Natural killer cell treated with Interleukin-12 subunit alpha and Interleukin-12 subunit beta and Interleukin-15 and Interleukin-18, amount 100 ng/mL, for 72 hours (primary cell): Measurements from ENCODE around the gene MISFA. TPM values are rescaled to one million over a fixed set of nuclear protein-coding genes. Genes with fewer than 3 reads are reported as not detected.
A peak's percentile ranks its signal among the peaks of the same experiment; 100 is the strongest.

ENCODE experiments used
- ATAC-seq, 2 donors: fragments of 150-1000 bp; cut with Tn5 transposase in 1 of 2; sonication (Bioruptor Pico), chemical (Tn5 transposase) in 1 of 2; 2 replicates each; pipeline ENCODE4 v1.10.0; 2021
- DNase-seq: peaks from one replicate; pipeline ENCODE4 v3.0.0; 2022; ENCODE audit warnings: low spot score
- H3K27ac Mint-ChIP-seq, 2 donors: 1 replicate in 1 of 2; 2 replicates in 1 of 2; pipeline ENCODE4 v1.8.0; 2022; ENCODE audit warnings: mixed read lengths in 2 of 2, mild to moderate bottlenecking in 1 of 2, moderate library complexity in 1 of 2
- H3K27me3 Mint-ChIP-seq, 2 donors: 1 replicate in 1 of 2; 2 replicates in 1 of 2; pipeline ENCODE4 v1.8.0; 2022; ENCODE audit warnings: mixed read lengths in 2 of 2
- H3K36me3 Mint-ChIP-seq: one replicate; pipeline ENCODE4 v1.8.0; 2022; ENCODE audit warnings: mixed read lengths
- H3K4me1 Mint-ChIP-seq, 2 donors: 1 replicate in 1 of 2; 2 replicates in 1 of 2; pipeline ENCODE4 v1.8.0; 2022; ENCODE audit warnings: low read depth in 2 of 2, mixed read lengths in 2 of 2, mild to moderate bottlenecking in 1 of 2
- H3K4me3 Mint-ChIP-seq: one replicate; pipeline ENCODE4 v1.8.0; 2022; ENCODE audit warnings: mixed read lengths
- H3K9me3 Mint-ChIP-seq: 2 replicates; pipeline ENCODE4 v1.8.0; 2022; ENCODE audit warnings: mixed read lengths
- total RNA-seq, 2 donors: library from RNA; stranded (reverse); gene quantifications; one replicate each; pipeline ENCODE4 v1.2.3, GENCODE V29; 2022

The MISFA gene
- total RNA-seq, 2 donors from 2014 or later = 3.2 to 3.3 TPM

GRCh38 chr11:18594999-18595749, 4.4 kb upstream of the MISFA start:
- no peaks in the 10 kb centered on the region for H3K27me3 Mint-ChIP-seq
- peaks cover 0 to 13% of the 10 kb centered on the region in 2 donors for H3K4me1 Mint-ChIP-seq
- H3K9me3 Mint-ChIP-seq = no peaks in the 10 kb centered on the region
- no peak overlapping the region for H3K27ac Mint-ChIP-seq
- DNase-seq (no peak), ATAC-seq (no peak)
- H3K4me3 Mint-ChIP-seq = no peak overlapping the region
- no peaks in the 10 kb centered on the region for H3K36me3 Mint-ChIP-seq

GRCh38 chr11:18600915-18601569, 1.5 kb downstream of the MISFA start:
- Mint-ChIP-seq H3K27me3 (no peaks in the 10 kb centered on the region), H3K4me3 (no peak overlapping the region), H3K9me3 (no peaks in the 10 kb centered on the region), H3K27ac (no peak overlapping the region), H3K36me3 (no peaks in the 10 kb centered on the region), H3K4me1 (peaks cover 0 to 8% of the 10 kb centered on the region in 2 donors)
- DNase-seq (no peak), ATAC-seq (no peak)

GRCh38 chr11:18608376-18608775, 8.8 kb downstream of the MISFA start:
- ATAC-seq = no peak
- DNase-seq = no peak
- no peak overlapping the region for H3K27ac Mint-ChIP-seq
- peaks cover 0 to 6% of the 10 kb centered on the region in 2 donors for H3K4me1 Mint-ChIP-seq
- H3K27me3 Mint-ChIP-seq = no peaks in the 10 kb centered on the region
- peaks cover 2% of the 10 kb centered on the region for H3K36me3 Mint-ChIP-seq
- H3K4me3 Mint-ChIP-seq = no peak overlapping the region
- H3K9me3 Mint-ChIP-seq = no peaks in the 10 kb centered on the region

GRCh38 chr11:18611196-18611595, 11.6 kb downstream of the MISFA start:
- Mint-ChIP-seq H3K27ac (no peak overlapping the region), H3K36me3 (peaks cover 21% of the 10 kb centered on the region), H3K27me3 (no peaks in the 10 kb centered on the region), H3K9me3 (no peaks in the 10 kb centered on the region), H3K4me1 (peaks cover 16 to 23% of the 10 kb centered on the region in 2 donors), H3K4me3 (no peak overlapping the region)
- ATAC-seq = no peak
- DNase-seq = no peak

GRCh38 chr11:18612394-18612793, 12.8 kb downstream of the MISFA start:
- Mint-ChIP-seq H3K9me3 (no peaks in the 10 kb centered on the region), H3K4me1 (peaks cover 23 to 28% of the 10 kb centered on the region in 2 donors), H3K36me3 (peaks cover 21% of the 10 kb centered on the region), H3K27me3 (no peaks in the 10 kb centered on the region), H3K4me3 (no peak overlapping the region), H3K27ac (no peak overlapping the region)
- DNase-seq (no peak), ATAC-seq (no peak)

- no peak for DNase-seq
- no peaks in the 10 kb centered on the region for H3K27me3 Mint-ChIP-seq
- H3K4me3 Mint-ChIP-seq = no peak overlapping the region
- peaks cover 40 to 46% of the 10 kb centered on the region in 2 donors for H3K4me1 Mint-ChIP-seq
- ATAC-seq = peak in 1 of 2 donors; percentile 4
- H3K9me3 Mint-ChIP-seq = no peaks in the 10 kb centered on the region
- no peak overlapping the region for H3K27ac Mint-ChIP-seq
- peaks cover 21% of the 10 kb centered on the region for H3K36me3 Mint-ChIP-seq
Observed at GRCh38 chr11:18614667-18615066, 15.1 kb downstream of the MISFA start.

- ATAC-seq = peak; percentile 80 to 84
- no peak for DNase-seq
- H3K4me1 Mint-ChIP-seq = peaks cover 44 to 49% of the 10 kb centered on the region in 2 donors
- no peaks in the 10 kb centered on the region for H3K27me3 Mint-ChIP-seq
- peaks cover 21% of the 10 kb centered on the region for H3K36me3 Mint-ChIP-seq
- H3K27ac Mint-ChIP-seq = peak overlapping the region; percentile 63 to 68
- no peaks in the 10 kb centered on the region for H3K9me3 Mint-ChIP-seq
- H3K4me3 Mint-ChIP-seq = peak overlapping the region; percentile 88
Observed at GRCh38 chr11:18615628-18616392, 16.2 kb downstream of the MISFA start.

- Mint-ChIP-seq H3K27me3 (no peaks in the 10 kb centered on the region), H3K4me1 (peaks cover 54 to 57% of the 10 kb centered on the region in 2 donors), H3K9me3 (no peaks in the 10 kb centered on the region), H3K4me3 (peak overlapping the region; percentile 74), H3K27ac (peak overlapping the region; percentile 74 to 90), H3K36me3 (peaks cover 21% of the 10 kb centered on the region)
- DNase-seq = peak; percentile 69
- peak; percentile 85 to 86 for ATAC-seq
Observed at GRCh38 chr11:18617688-18618341, 18.2 kb downstream of the MISFA start.

GRCh38 chr11:18618342-18619025, 18.9 kb downstream of the MISFA start:
- DNase-seq (no peak), ATAC-seq (no peak)
- peaks cover 54 to 58% of the 10 kb centered on the region in 2 donors for H3K4me1 Mint-ChIP-seq
- H3K27me3 Mint-ChIP-seq = no peaks in the 10 kb centered on the region
- H3K36me3 Mint-ChIP-seq = peaks cover 18% of the 10 kb centered on the region
- H3K4me3 Mint-ChIP-seq = peak overlapping the region; percentile 74
- H3K9me3 Mint-ChIP-seq = no peaks in the 10 kb centered on the region
- peak overlapping the region; percentile 74 to 90 for H3K27ac Mint-ChIP-seq

- H3K4me3 Mint-ChIP-seq = no peak overlapping the region
- peaks cover 6% of the 10 kb centered on the region for H3K36me3 Mint-ChIP-seq
- no peak overlapping the region for H3K27ac Mint-ChIP-seq
- ATAC-seq = no peak
- DNase-seq = no peak
- H3K4me1 Mint-ChIP-seq = peaks cover 31 to 44% of the 10 kb centered on the region in 2 donors
- H3K9me3 Mint-ChIP-seq = no peaks in the 10 kb centered on the region
- H3K27me3 Mint-ChIP-seq = no peaks in the 10 kb centered on the region
Observed at GRCh38 chr11:18623707-18624106, 24.1 kb downstream of the MISFA start.

GRCh38 chr11:18624161-18624560, 24.6 kb downstream of the MISFA start:
- H3K4me1 Mint-ChIP-seq = peaks cover 26 to 43% of the 10 kb centered on the region in 2 donors
- no peaks in the 10 kb centered on the region for H3K9me3 Mint-ChIP-seq
- H3K27me3 Mint-ChIP-seq = no peaks in the 10 kb centered on the region
- DNase-seq (no peak), ATAC-seq (no peak)
- no peak overlapping the region for H3K27ac Mint-ChIP-seq
- peaks cover 6% of the 10 kb centered on the region for H3K36me3 Mint-ChIP-seq
- no peak overlapping the region for H3K4me3 Mint-ChIP-seq

GRCh38 chr11:18632841-18633240, 33.3 kb downstream of the MISFA start:
- H3K27ac Mint-ChIP-seq = peak overlapping the region; percentile 98 to 99
- H3K9me3 Mint-ChIP-seq = no peaks in the 10 kb centered on the region
- H3K36me3 Mint-ChIP-seq = peaks cover 4% of the 10 kb centered on the region
- H3K4me3 Mint-ChIP-seq = peak overlapping the region; percentile 98
- H3K27me3 Mint-ChIP-seq = peaks cover 0 to 2% of the 10 kb centered on the region in 2 donors
- DNase-seq (no peak), ATAC-seq (no peak)
- peaks cover 29 to 47% of the 10 kb centered on the region in 2 donors for H3K4me1 Mint-ChIP-seq
